Measurements from ENCODE around the gene TPSD1.

GRCh38 chr16:1263591-1264344, 7.9 kb downstream of the TPSD1 start:
- no peak for TF ChIP-seq ESRRA (IDR thresholded peaks at IDR 0.05; ENCODE audit: low read length)
- TF ChIP-seq REST (IDR thresholded peaks at IDR 0.05; ENCODE audit: low read depth, low read length) = no peak
- TF ChIP-seq, protein P1, sequence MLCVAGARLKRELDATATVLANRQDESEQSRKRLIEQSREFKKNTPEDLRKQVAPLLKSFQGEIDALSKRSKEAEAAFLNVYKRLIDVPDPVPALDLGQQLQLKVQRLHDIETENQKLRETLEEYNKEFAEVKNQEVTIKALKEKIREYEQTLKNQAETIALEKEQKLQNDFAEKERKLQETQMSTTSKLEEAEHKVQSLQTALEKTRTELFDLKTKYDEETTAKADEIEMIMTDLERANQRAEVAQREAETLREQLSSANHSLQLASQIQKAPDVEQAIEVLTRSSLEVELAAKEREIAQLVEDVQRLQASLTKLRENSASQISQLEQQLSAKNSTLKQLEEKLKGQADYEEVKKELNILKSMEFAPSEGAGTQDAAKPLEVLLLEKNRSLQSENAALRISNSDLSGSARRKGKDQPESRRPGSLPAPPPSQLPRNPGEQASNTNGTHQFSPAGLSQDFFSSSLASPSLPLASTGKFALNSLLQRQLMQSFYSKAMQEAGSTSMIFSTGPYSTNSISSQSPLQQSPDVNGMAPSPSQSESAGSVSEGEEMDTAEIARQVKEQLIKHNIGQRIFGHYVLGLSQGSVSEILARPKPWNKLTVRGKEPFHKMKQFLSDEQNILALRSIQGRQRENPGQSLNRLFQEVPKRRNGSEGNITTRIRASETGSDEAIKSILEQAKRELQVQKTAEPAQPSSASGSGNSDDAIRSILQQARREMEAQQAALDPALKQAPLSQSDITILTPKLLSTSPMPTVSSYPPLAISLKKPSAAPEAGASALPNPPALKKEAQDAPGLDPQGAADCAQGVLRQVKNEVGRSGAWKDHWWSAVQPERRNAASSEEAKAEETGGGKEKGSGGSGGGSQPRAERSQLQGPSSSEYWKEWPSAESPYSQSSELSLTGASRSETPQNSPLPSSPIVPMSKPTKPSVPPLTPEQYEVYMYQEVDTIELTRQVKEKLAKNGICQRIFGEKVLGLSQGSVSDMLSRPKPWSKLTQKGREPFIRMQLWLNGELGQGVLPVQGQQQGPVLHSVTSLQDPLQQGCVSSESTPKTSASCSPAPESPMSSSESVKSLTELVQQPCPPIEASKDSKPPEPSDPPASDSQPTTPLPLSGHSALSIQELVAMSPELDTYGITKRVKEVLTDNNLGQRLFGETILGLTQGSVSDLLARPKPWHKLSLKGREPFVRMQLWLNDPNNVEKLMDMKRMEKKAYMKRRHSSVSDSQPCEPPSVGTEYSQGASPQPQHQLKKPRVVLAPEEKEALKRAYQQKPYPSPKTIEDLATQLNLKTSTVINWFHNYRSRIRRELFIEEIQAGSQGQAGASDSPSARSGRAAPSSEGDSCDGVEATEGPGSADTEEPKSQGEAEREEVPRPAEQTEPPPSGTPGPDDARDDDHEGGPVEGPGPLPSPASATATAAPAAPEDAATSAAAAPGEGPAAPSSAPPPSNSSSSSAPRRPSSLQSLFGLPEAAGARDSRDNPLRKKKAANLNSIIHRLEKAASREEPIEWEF (IDR thresholded peaks at IDR 0.05; ENCODE audit: insufficient replicate concordance, low read depth, low read length) = no peak
- no peak for TF ChIP-seq ZSCAN29 (IDR thresholded peaks at IDR 0.05)
- no peak for TF ChIP-seq CHD2 (IDR thresholded peaks at IDR 0.05; ENCODE audit: borderline replicate concordance, low read depth, low read length)
- TF ChIP-seq SP1 (IDR thresholded peaks at IDR 0.05; ENCODE audit: low read depth, low read length) = no peak
